ENCODE measurements around the gene MAF. TPM values are rescaled to one million over a fixed set of nuclear protein-coding genes. Genes with fewer than 3 reads are reported as not detected.

Gene MAF
- total and polyA plus RNA-seq, 2 experiments from 2014 or later = 0.91 to 2.5 TPM

DNA sequence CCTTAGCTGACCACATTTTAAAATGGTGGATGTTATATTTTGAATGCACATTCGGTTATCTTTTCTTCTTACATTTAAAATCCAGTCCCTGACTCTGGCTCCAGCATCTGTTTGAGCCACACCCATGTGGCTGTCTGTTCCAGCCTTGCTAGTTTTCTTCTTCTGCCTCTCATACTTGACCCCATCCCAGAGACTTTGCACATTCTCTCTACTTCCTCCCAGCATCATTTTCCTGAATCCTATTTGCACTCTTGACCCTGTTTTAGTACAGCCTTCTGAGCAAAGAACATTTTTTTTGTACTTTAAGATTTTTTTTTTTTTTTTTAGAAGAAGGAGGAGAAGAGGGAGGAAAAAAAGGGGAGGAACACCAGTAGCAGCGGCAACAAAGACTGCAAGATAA is 23.3 kb upstream of the MAF start:
- TF ChIP-seq POLR2AphosphoS5 (IDR thresholded peaks at IDR 0.05; ENCODE audit: low read depth) (no peak), JUNB (IDR thresholded peaks at IDR 0.05; ENCODE audit: unreplicated experiment) (no peak), NANOG (IDR thresholded peaks at IDR 0.05; ENCODE audit: borderline replicate concordance) (no peak)
- TF ChIP-seq, protein P1, sequence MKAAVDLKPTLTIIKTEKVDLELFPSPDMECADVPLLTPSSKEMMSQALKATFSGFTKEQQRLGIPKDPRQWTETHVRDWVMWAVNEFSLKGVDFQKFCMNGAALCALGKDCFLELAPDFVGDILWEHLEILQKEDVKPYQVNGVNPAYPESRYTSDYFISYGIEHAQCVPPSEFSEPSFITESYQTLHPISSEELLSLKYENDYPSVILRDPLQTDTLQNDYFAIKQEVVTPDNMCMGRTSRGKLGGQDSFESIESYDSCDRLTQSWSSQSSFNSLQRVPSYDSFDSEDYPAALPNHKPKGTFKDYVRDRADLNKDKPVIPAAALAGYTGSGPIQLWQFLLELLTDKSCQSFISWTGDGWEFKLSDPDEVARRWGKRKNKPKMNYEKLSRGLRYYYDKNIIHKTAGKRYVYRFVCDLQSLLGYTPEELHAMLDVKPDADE (IDR thresholded peaks at IDR 0.05) = no peak
- Histone ChIP-seq H3K36me3 (ENCODE audit: insufficient read depth) (no peaks in the 10 kb centered on the region), H4K20me1 (replicated peaks; ENCODE audit: insufficient read depth) (no peaks in the 10 kb centered on the region), H3F3A (replicated peaks; ENCODE audit: low read depth) (no peaks in the 10 kb centered on the region), H3K27ac (ENCODE audit: low read depth) (no peak overlapping the region), H3K4me2 (no peak overlapping the region), H2AFZ (no peak overlapping the region), H3K4me1 (ENCODE audit: insufficient read depth) (no peaks in the 10 kb centered on the region), H3K4me3 (no peak overlapping the region), H3K9me2 (ENCODE audit: insufficient read depth) (no peaks in the 10 kb centered on the region; the same call in 1 of the 2 replicates), H3K79me2 (replicated peaks; ENCODE audit: insufficient read depth) (no peaks in the 10 kb centered on the region), H3K27me3 (ENCODE audit: insufficient read depth) (no peaks in the 10 kb centered on the region)
- H3K36me3 Mint-ChIP-seq (ENCODE audit: low read depth) = no peaks in the 10 kb centered on the region
- no peaks in the 10 kb centered on the region for H3K4me1 Mint-ChIP-seq
- no peaks in the 10 kb centered on the region; the same call in 2 of the 3 replicates for H3K9me3 Mint-ChIP-seq
- H3K27me3 Mint-ChIP-seq (ENCODE audit: insufficient read depth, low read depth, poor library complexity) = peaks cover 5% of the 10 kb centered on the region
- ATAC-seq (no peak), DNase-seq (ENCODE audit: low spot score) (no peak)
- no peak overlapping the region for H3K27ac Mint-ChIP-seq
- no peak overlapping the region for H3K4me3 Mint-ChIP-seq

DNA sequence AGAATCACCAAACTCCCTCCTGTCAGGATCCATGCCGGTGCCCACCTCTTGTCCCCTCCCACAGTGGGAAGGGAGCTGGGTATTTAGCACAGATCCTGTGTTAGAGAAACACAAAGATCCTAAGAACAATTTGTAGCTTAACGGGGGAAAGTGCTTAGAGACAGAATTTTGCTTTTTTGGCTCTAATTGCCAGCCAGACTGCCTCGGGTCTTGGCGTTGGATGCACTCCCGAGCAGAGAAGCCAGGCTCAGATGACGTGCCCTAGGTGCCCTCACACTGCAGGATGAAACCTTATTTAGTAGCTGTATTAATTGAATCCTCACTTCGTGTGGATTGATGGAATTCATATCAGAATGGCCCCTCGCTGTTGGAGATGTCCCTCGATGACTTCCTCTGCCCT is 22.5 kb upstream of the MAF start:
- H3K36me3 ChIP-seq (ENCODE audit: insufficient read depth) = no peaks in the 10 kb centered on the region
- H3K4me1 ChIP-seq (ENCODE audit: insufficient read depth) = no peaks in the 10 kb centered on the region
- Mint-ChIP-seq H3K36me3 (ENCODE audit: low read depth) (no peaks in the 10 kb centered on the region), H3K27ac (no peak overlapping the region), H3K4me1 (no peaks in the 10 kb centered on the region), H3K4me3 (no peak overlapping the region), H3K27me3 (ENCODE audit: insufficient read depth, low read depth, poor library complexity) (peaks cover 5% of the 10 kb centered on the region), H3K9me3 (no peaks in the 10 kb centered on the region)
- H4K20me1 ChIP-seq (replicated peaks; ENCODE audit: insufficient read depth) = no peaks in the 10 kb centered on the region
- no peak overlapping the region for H2AFZ ChIP-seq
- no peaks in the 10 kb centered on the region for H3K27me3 ChIP-seq (ENCODE audit: insufficient read depth)
- no peak for TF ChIP-seq JUNB (IDR thresholded peaks at IDR 0.05; ENCODE audit: unreplicated experiment)
- TF ChIP-seq POLR2AphosphoS5 (IDR thresholded peaks at IDR 0.05; ENCODE audit: low read depth) = no peak
- TF ChIP-seq EZH2 (IDR thresholded peaks at IDR 0.05; ENCODE audit: low read depth, unreplicated experiment) = no peak
- no peak for TF ChIP-seq EZH2phosphoT487 (IDR thresholded peaks at IDR 0.05; ENCODE audit: unreplicated experiment)
- TF ChIP-seq, protein P2, sequence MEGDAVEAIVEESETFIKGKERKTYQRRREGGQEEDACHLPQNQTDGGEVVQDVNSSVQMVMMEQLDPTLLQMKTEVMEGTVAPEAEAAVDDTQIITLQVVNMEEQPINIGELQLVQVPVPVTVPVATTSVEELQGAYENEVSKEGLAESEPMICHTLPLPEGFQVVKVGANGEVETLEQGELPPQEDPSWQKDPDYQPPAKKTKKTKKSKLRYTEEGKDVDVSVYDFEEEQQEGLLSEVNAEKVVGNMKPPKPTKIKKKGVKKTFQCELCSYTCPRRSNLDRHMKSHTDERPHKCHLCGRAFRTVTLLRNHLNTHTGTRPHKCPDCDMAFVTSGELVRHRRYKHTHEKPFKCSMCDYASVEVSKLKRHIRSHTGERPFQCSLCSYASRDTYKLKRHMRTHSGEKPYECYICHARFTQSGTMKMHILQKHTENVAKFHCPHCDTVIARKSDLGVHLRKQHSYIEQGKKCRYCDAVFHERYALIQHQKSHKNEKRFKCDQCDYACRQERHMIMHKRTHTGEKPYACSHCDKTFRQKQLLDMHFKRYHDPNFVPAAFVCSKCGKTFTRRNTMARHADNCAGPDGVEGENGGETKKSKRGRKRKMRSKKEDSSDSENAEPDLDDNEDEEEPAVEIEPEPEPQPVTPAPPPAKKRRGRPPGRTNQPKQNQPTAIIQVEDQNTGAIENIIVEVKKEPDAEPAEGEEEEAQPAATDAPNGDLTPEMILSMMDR (conservative IDR thresholded peaks at IDR 0.05; ENCODE audit: low read depth in 2 of 2) = no peak
- TF ChIP-seq STAT1 (IDR thresholded peaks at IDR 0.05; ENCODE audit: unreplicated experiment) = no peak
- TF ChIP-seq ZNF462 (CRISPR knock-in tag; IDR thresholded peaks at IDR 0.05) = no peak
- TF ChIP-seq ZNF114 (CRISPR knock-in tag; IDR thresholded peaks at IDR 0.05) = no peak
- no peaks in the 10 kb centered on the region for H3F3A ChIP-seq (replicated peaks; ENCODE audit: low read depth)
- H3K9me2 ChIP-seq (ENCODE audit: insufficient read depth) = no peaks in the 10 kb centered on the region; the same call in 1 of the 2 replicates
- no peaks in the 10 kb centered on the region for H3K79me2 ChIP-seq (replicated peaks; ENCODE audit: insufficient read depth)
- H3K4me2 ChIP-seq = no peak overlapping the region
- ATAC-seq (no peak), DNase-seq (ENCODE audit: low spot score) (no peak)
- H3K4me3 ChIP-seq = no peak overlapping the region
- H3K27ac ChIP-seq (ENCODE audit: low read depth) = no peak overlapping the region

All from GM23338 (cell line).